Measurements from ENCODE around the gene DHX57.

GRCh38 chr2:38747819-38748218 lies 127.9 kb downstream of the DHX57 start:
- TF ChIP-seq TAF1 (IDR thresholded peaks at IDR 0.05; ENCODE audit: low read depth) (no peak), CTCF (IDR thresholded peaks at IDR 0.05; ENCODE audit: poor library complexity, severe bottlenecking) (no peak), EP300 (conservative IDR thresholded peaks at IDR 0.05; ENCODE audit: poor library complexity, severe bottlenecking) (no peak), POLR2AphosphoS5 (IDR thresholded peaks at IDR 0.05) (no peak), RAD21 (conservative IDR thresholded peaks at IDR 0.05) (no peak), EZH2 (IDR thresholded peaks at IDR 0.05; ENCODE audit: borderline replicate concordance, insufficient read depth, low read length, poor library complexity, severe bottlenecking) (no peak)
- TF ChIP-seq, protein P1, sequence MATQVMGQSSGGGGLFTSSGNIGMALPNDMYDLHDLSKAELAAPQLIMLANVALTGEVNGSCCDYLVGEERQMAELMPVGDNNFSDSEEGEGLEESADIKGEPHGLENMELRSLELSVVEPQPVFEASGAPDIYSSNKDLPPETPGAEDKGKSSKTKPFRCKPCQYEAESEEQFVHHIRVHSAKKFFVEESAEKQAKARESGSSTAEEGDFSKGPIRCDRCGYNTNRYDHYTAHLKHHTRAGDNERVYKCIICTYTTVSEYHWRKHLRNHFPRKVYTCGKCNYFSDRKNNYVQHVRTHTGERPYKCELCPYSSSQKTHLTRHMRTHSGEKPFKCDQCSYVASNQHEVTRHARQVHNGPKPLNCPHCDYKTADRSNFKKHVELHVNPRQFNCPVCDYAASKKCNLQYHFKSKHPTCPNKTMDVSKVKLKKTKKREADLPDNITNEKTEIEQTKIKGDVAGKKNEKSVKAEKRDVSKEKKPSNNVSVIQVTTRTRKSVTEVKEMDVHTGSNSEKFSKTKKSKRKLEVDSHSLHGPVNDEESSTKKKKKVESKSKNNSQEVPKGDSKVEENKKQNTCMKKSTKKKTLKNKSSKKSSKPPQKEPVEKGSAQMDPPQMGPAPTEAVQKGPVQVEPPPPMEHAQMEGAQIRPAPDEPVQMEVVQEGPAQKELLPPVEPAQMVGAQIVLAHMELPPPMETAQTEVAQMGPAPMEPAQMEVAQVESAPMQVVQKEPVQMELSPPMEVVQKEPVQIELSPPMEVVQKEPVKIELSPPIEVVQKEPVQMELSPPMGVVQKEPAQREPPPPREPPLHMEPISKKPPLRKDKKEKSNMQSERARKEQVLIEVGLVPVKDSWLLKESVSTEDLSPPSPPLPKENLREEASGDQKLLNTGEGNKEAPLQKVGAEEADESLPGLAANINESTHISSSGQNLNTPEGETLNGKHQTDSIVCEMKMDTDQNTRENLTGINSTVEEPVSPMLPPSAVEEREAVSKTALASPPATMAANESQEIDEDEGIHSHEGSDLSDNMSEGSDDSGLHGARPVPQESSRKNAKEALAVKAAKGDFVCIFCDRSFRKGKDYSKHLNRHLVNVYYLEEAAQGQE (IDR thresholded peaks at IDR 0.05; ENCODE audit: borderline replicate concordance): no peak
